ENCODE measurements around the gene ABCC10.

ABCC10 gene

GRCh38 chr6:43426928-43427405 lies 374 bp upstream of the ABCC10 start:
- DNase-seq (ENCODE audit: low read depth in 1 of 2, low spot score in 1 of 2) = no peak
- no peak for TF ChIP-seq SPI1 (IDR thresholded peaks at IDR 0.05; ENCODE audit: borderline replicate concordance, low read depth)
- TF ChIP-seq POLR2AphosphoS5 (IDR thresholded peaks at IDR 0.05; ENCODE audit: low read depth) = no peak
- no peak for TF ChIP-seq REST (IDR thresholded peaks at IDR 0.05; ENCODE audit: insufficient replicate concordance, low read depth)
- no peak for TF ChIP-seq CTCF (IDR thresholded peaks at IDR 0.05; ENCODE audit: insufficient read depth, low read length)
- TF ChIP-seq GABPA (IDR thresholded peaks at IDR 0.05; ENCODE audit: low read depth) = no peak
- Histone ChIP-seq H3K4me3 (replicated peaks; ENCODE audit: insufficient read depth, low read length) (peak overlapping the region; percentile 92), H3K27me3 (ENCODE audit: insufficient read depth, poor library complexity, severe bottlenecking) (no peaks in the 10 kb centered on the region), H3K27ac (replicated peaks) (peak overlapping the region; percentile 78)

- TF ChIP-seq POLR2AphosphoS5 (IDR thresholded peaks at IDR 0.05; ENCODE audit: low read depth) (no peak), SPI1 (IDR thresholded peaks at IDR 0.05; ENCODE audit: borderline replicate concordance, low read depth) (no peak), GABPA (IDR thresholded peaks at IDR 0.05; ENCODE audit: low read depth) (no peak), CTCF (IDR thresholded peaks at IDR 0.05; ENCODE audit: insufficient read depth, low read length) (no peak), REST (IDR thresholded peaks at IDR 0.05; ENCODE audit: insufficient replicate concordance, low read depth) (no peak)
- DNase-seq (ENCODE audit: low read depth in 1 of 2, low spot score in 1 of 2) = no peak
- H3K27me3 ChIP-seq (ENCODE audit: insufficient read depth, poor library complexity, severe bottlenecking) = no peaks in the 10 kb centered on the region
- peak overlapping the region; percentile 78 for H3K27ac ChIP-seq (replicated peaks)
- H3K4me3 ChIP-seq (replicated peaks; ENCODE audit: insufficient read depth, low read length) = peak overlapping the region; percentile 92
Observed at GRCh38 chr6:43428112-43428570, 800 bp downstream of the ABCC10 start.

- TF ChIP-seq GABPA (IDR thresholded peaks at IDR 0.05; ENCODE audit: low read depth) (no peak), SPI1 (IDR thresholded peaks at IDR 0.05; ENCODE audit: borderline replicate concordance, low read depth) (no peak), CTCF (IDR thresholded peaks at IDR 0.05; ENCODE audit: insufficient read depth, low read length) (no peak), REST (IDR thresholded peaks at IDR 0.05; ENCODE audit: insufficient replicate concordance, low read depth) (no peak), POLR2AphosphoS5 (IDR thresholded peaks at IDR 0.05; ENCODE audit: low read depth) (no peak)
- Histone ChIP-seq H3K27me3 (ENCODE audit: insufficient read depth, poor library complexity, severe bottlenecking) (no peaks in the 10 kb centered on the region), H3K27ac (replicated peaks) (no peak overlapping the region), H3K4me3 (replicated peaks; ENCODE audit: insufficient read depth, low read length) (peak overlapping the region; percentile 92)
- no peak for DNase-seq (ENCODE audit: low read depth in 1 of 2, low spot score in 1 of 2)
Observed at GRCh38 chr6:43428874-43429273, 1.5 kb downstream of the ABCC10 start.
